ENCODE measurements around the gene SMCHD1.
A peak's percentile ranks its signal among the peaks of the same experiment; 100 is the strongest.

The SMCHD1 gene

DNA sequence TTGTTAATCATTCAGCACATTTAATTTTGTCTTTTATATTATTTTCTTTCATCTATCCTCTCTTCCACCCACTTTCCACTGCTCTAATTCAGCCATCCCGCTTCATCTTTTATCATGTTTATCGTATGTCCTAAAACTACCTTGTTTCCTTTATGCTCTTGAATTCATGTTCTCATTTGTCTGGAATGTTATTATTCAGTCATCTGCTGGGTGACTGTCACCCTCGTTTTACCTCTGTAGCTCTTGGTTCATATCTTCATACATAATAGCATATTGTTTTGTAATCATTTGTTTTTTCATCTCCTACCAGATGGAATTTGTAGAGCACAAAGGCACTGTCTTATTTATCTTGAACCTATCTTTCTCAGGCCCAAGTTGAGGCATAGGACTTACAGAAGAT lies 37.0 kb downstream of the SMCHD1 start:
- DNase-seq (ENCODE audit: low read depth in 2 of 2) = peak in 1 of 2 donors; percentile 51
- TF ChIP-seq, protein P1, sequence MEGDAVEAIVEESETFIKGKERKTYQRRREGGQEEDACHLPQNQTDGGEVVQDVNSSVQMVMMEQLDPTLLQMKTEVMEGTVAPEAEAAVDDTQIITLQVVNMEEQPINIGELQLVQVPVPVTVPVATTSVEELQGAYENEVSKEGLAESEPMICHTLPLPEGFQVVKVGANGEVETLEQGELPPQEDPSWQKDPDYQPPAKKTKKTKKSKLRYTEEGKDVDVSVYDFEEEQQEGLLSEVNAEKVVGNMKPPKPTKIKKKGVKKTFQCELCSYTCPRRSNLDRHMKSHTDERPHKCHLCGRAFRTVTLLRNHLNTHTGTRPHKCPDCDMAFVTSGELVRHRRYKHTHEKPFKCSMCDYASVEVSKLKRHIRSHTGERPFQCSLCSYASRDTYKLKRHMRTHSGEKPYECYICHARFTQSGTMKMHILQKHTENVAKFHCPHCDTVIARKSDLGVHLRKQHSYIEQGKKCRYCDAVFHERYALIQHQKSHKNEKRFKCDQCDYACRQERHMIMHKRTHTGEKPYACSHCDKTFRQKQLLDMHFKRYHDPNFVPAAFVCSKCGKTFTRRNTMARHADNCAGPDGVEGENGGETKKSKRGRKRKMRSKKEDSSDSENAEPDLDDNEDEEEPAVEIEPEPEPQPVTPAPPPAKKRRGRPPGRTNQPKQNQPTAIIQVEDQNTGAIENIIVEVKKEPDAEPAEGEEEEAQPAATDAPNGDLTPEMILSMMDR (IDR thresholded peaks at IDR 0.05; ENCODE audit: low read depth, low read length) = no peak

DNA sequence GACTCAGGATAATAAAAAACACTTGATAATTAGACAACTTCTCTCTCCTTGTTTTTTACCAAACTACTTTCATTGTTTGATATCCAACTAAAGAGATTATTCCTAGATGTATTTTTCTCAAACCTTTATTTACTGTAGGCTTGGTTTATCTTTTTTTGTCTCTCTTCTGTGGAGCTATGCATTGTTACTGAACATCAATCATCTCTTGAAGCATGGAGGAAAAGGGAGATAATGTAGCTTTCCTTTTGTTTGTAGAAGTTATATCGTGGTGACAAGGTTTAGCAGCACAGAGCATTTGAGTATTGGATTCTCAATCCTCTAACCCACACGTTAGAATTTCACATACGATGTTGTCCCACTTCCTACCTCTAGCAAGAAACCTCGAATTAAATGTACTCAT lies 41.7 kb downstream of the SMCHD1 start:
- TF ChIP-seq, protein P1 (IDR thresholded peaks at IDR 0.05; ENCODE audit: low read depth, low read length) = no peak
- no peak for DNase-seq (ENCODE audit: low read depth in 2 of 2)
- no peak overlapping the region for H3K4me3 ChIP-seq (replicated peaks in 1 of 2; ENCODE audit: low read depth in 2 of 2, low read length in 2 of 2)

More for the DNA sequence above, 37.0 kb downstream of the SMCHD1 start:
- H3K4me3 ChIP-seq (replicated peaks in 1 of 2; ENCODE audit: low read depth in 2 of 2, low read length in 2 of 2) = no peak overlapping the region

- no peak overlapping the region for H3K4me3 ChIP-seq (replicated peaks in 1 of 2; ENCODE audit: low read depth in 2 of 2, low read length in 2 of 2)
- no peak for DNase-seq (ENCODE audit: low read depth in 2 of 2)
- TF ChIP-seq, protein P1 (IDR thresholded peaks at IDR 0.05; ENCODE audit: low read depth, low read length) = no peak
These were observed 43.5 kb downstream of the SMCHD1 start for GRCh38 chr18:2699001-2699400.

DNA sequence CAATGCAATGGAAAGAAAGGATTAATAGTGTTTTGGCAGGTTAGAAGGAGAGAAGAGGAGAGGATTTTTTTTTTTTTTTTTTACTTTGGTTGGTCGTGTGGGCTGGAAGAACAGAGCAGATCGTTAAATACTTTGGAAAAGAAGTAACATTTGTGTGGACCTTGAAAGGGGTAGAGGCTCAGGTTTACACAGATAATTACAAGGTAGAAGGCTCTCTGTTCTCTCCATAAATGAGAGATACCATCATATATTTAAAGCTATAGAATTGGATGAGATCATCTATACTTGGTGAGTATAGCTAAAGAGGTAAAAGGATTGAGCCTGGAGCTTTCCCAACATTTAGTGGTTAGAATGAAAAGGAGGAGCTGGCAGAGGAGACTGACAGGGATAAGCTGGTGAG lies 49.0 kb downstream of the SMCHD1 start:
- no peak for DNase-seq (ENCODE audit: low read depth in 2 of 2)
- TF ChIP-seq, protein P1 (IDR thresholded peaks at IDR 0.05; ENCODE audit: low read depth, low read length) = no peak
- H3K4me3 ChIP-seq (replicated peaks in 1 of 2; ENCODE audit: low read depth in 2 of 2, low read length in 2 of 2) = no peak overlapping the region

DNA sequence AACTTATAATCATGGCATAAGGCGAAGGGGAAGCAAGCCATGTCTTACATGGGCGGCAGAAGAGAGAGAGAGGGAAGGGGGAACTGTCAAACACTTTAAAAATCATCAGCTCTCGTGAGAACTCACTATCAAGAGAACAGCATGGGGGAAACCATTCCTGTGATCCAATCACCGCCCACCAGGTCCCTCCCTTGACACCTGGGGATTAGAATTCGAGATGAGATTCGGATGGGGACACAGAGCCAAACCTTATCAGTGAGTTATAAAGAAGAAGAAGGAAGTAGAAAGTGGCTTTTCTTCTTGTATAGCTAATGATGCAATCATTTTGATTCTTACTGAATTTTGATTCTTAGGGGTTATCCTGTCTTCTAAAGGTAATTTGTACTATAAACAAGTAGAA lies 51.4 kb downstream of the SMCHD1 start:
- DNase-seq (ENCODE audit: low read depth in 2 of 2) = no peak
- TF ChIP-seq, protein P1 (IDR thresholded peaks at IDR 0.05; ENCODE audit: low read depth, low read length) = no peak
- no peak overlapping the region for H3K4me3 ChIP-seq (replicated peaks in 1 of 2; ENCODE audit: low read depth in 2 of 2, low read length in 2 of 2)

DNA sequence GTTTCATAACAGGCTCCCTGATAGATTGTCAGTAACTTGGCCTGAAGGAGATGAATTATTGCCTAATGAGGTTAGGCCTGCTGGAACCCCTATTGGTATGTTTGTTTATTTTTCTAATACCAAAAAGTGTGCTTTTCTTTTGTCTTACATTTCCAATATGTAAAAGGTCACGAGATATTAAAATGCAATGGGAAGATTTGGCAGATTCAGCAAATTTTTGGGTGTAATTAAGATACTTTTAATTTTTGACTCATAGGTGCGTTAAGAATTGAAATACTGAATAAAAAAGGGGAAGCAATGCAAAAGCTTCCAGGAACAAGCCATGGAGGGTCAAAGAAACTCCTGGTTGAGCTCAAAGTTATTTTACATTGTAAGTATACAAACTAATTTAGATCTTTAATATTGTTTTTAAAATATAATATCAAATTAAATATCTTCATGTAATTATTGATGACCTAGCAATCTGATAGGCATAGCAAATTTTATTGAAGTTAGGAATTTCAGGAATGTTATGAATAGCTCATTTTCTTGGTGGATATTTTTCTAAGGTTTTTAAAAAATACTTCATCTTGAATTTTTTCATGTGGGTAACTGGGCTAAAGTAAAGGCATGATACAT lies 52.1 kb downstream of the SMCHD1 start:
- DNase-seq (ENCODE audit: low read depth in 2 of 2) = no peak
- TF ChIP-seq, protein P1 (IDR thresholded peaks at IDR 0.05; ENCODE audit: low read depth, low read length) = no peak

GRCh38 chr18:2709316-2709715 lies 53.8 kb downstream of the SMCHD1 start:
- peak; percentile 3 to 28 for DNase-seq (ENCODE audit: low read depth in 2 of 2)
- TF ChIP-seq, protein P1 (IDR thresholded peaks at IDR 0.05; ENCODE audit: low read depth, low read length) = no peak
- H3K4me3 ChIP-seq (replicated peaks in 1 of 2; ENCODE audit: low read depth in 2 of 2, low read length in 2 of 2) = no peak overlapping the region

More for the DNA sequence above, 52.1 kb downstream of the SMCHD1 start:
- H3K4me3 ChIP-seq (replicated peaks in 1 of 2; ENCODE audit: low read depth in 2 of 2, low read length in 2 of 2) = no peak overlapping the region
